CD8-positive, alpha-beta memory T cell (primary cell): ENCODE results near the gene ITIH1. TPM values are rescaled to one million over a fixed set of nuclear protein-coding genes. Genes with fewer than 3 reads are reported as not detected.
A peak's percentile ranks its signal among the peaks of the same experiment; 100 is the strongest.

ENCODE experiments used
- CTCF ChIA-PET: fragments of 350-600 bp; sonication (Branson Sonifier 250); formaldehyde crosslinking; loops from one replicate; lab custom pipeline; 2021; ENCODE audit warnings: antibody characterized with exemption; lab: Charles Lee
- POLR2A ChIA-PET: fragments of 350-600 bp; sonication (Branson Sonifier 250); formaldehyde crosslinking; loops from one replicate; lab custom pipeline; 2021; ENCODE audit warnings: antibody characterized with exemption; lab: Charles Lee
- DNase-seq, 5 donors: peaks; one replicate each; pipeline versions ENCODE4 v3.0.0 to v3.0.0-alpha.2; 2020 to 2022; ENCODE audit warnings: mixed read lengths in 1 of 5
- H3K27ac ChIP-seq: one replicate; pipeline ENCODE4 v1.7.0; 2013; ENCODE audit warnings: low read depth, mild to moderate bottlenecking, low read length, moderate library complexity
- H3K27me3 ChIP-seq: 2 replicates; pipeline ENCODE4 v1.7.0; 2013; ENCODE audit warnings: low read length, mild to moderate bottlenecking; ENCODE audit not compliant: insufficient read depth, poor library complexity, severe bottlenecking
- H3K36me3 ChIP-seq: 2 replicates; pipeline ENCODE4 v1.7.0; 2013; ENCODE audit warnings: mild to moderate bottlenecking, low read length, moderate library complexity; ENCODE audit not compliant: insufficient read depth
- H3K4me1 ChIP-seq: 2 replicates; pipeline ENCODE4 v1.7.0; 2013; ENCODE audit warnings: mild to moderate bottlenecking, low read length, moderate library complexity; ENCODE audit not compliant: insufficient read depth
- H3K4me3 ChIP-seq: 2 replicates; pipeline ENCODE4 v1.7.0; 2013; ENCODE audit warnings: mild to moderate bottlenecking, low read length
- H3K9me3 ChIP-seq: 2 replicates; pipeline ENCODE4 v1.7.0; 2013; ENCODE audit warnings: mild to moderate bottlenecking, low read length
- H3K27ac Mint-ChIP-seq, 8 donors: one replicate each; pipeline ENCODE4 v1.8.0; 2020 to 2021; ENCODE audit warnings: mixed read lengths in 8 of 8, mild to moderate bottlenecking in 6 of 8, inconsistent platforms in 3 of 8, moderate library complexity in 3 of 8
- H3K27me3 Mint-ChIP-seq, 2 donors: one replicate each; pipeline ENCODE4 v1.8.0; 2020 to 2021; ENCODE audit warnings: mixed read lengths in 2 of 2, mild to moderate bottlenecking in 1 of 2, moderate library complexity in 1 of 2
- H3K36me3 Mint-ChIP-seq, 3 donors: one replicate each; pipeline ENCODE4 v1.8.0; 2020 to 2021; ENCODE audit warnings: mixed read lengths in 3 of 3, inconsistent platforms in 1 of 3, mild to moderate bottlenecking in 1 of 3
- H3K4me1 Mint-ChIP-seq, 3 donors: one replicate each; pipeline ENCODE4 v1.8.0; 2020 to 2021; ENCODE audit warnings: mixed read lengths in 3 of 3, inconsistent platforms in 1 of 3, mild to moderate bottlenecking in 1 of 3
- H3K4me3 Mint-ChIP-seq, 7 donors: one replicate each; pipeline ENCODE4 v1.8.0; 2020 to 2021; ENCODE audit warnings: mixed read lengths in 7 of 7, mild to moderate bottlenecking in 6 of 7, moderate library complexity in 4 of 7, inconsistent platforms in 2 of 7
- H3K9me3 Mint-ChIP-seq, 5 donors: one replicate each; pipeline ENCODE4 v1.8.0; 2020 to 2022; ENCODE audit warnings: mixed read lengths in 5 of 5, mild to moderate bottlenecking in 3 of 5, moderate library complexity in 2 of 5, inconsistent platforms in 1 of 5
- polyA plus RNA-seq: library from polyadenylated mRNA; unstranded; fragments of 300-500 nt; fragmentation: Illumina TruSeq; gene quantifications from one replicate; pipeline ENCODE4 v1.2.3, GENCODE V29; 2021
- total RNA-seq, 2 experiments: library from RNA; stranded (reverse); gene quantifications; one replicate each; pipeline ENCODE4 v1.2.3, GENCODE V29; 2021

Gene ITIH1
- total and polyA plus RNA-seq, 3 experiments from 2014 or later, result not detected

GRCh38 chr3:52770496-52771333 lies 6.7 kb upstream of the ITIH1 start, which contains the start of gene NEK4:
Gene NEK4 (minus strand): TSS chr3:52770940. CDS start chr3:52770746, 194 bp downstream.
- Histone ChIP-seq H3K9me3 (no peaks in the 10 kb centered on the region), H3K27me3 (no peaks in the 10 kb centered on the region), H3K4me3 (peak within 1 kb of the TSS; percentile 94), H3K27ac (peak within 1 kb of the TSS; percentile 75), H3K4me1 (peaks cover 18% of the 10 kb centered on the region), H3K36me3 (peaks cover 7% of the 10 kb centered on the region)
- Mint-ChIP-seq H3K27ac (peak within 1 kb of the TSS; percentile 82 to 99 (median 95)), H3K27me3 (no peaks in the 10 kb centered on the region), H3K36me3 (peaks cover 0 to 26% (median 1%) of the 10 kb centered on the region in 3 donors), H3K9me3 (no peaks in the 10 kb centered on the region), H3K4me1 (peaks cover 18 to 22% (median 22%) of the 10 kb centered on the region in 3 donors), H3K4me3 (peak within 1 kb of the TSS; percentile 91 to 99 (median 97))
- ChIA-PET POLR2A (interaction anchor here (0.6 to 1.4 kb wide), 2 partner anchors 17 to 303 kb away, joined by 3 to 8 read pairs; no protein-coding TSS in a partner anchor), CTCF (interaction anchor here (1.0 to 1.3 kb wide), 2 partner anchors 27 to 67 kb away, joined by 3 to 6 read pairs; no protein-coding TSS in a partner anchor)
- DNase-seq, result peak; percentile 60 to 86 (median 72)

- POLR2A ChIA-PET, result interaction anchor here (0.6 to 1.4 kb wide), 2 partner anchors 16 to 303 kb away, joined by 3 to 8 read pairs; no protein-coding TSS in a partner anchor
These were observed 6.1 kb upstream of the ITIH1 start for GRCh38 chr3:52771334-52771681.

GRCh38 chr3:52771702-52772101 lies 5.7 kb upstream of the ITIH1 start:
- peak overlapping the region; percentile 3 to 99 (median 95) for H3K27ac Mint-ChIP-seq
- Histone ChIP-seq H3K4me1 (peaks cover 18% of the 10 kb centered on the region), H3K27ac (no peak overlapping the region), H3K4me3 (no peak overlapping the region), H3K9me3 (no peaks in the 10 kb centered on the region), H3K36me3 (no peaks in the 10 kb centered on the region), H3K27me3 (no peaks in the 10 kb centered on the region)
- no peaks in the 10 kb centered on the region for H3K9me3 Mint-ChIP-seq
- no peaks in the 10 kb centered on the region for H3K27me3 Mint-ChIP-seq
- peaks cover 18 to 22% (median 22%) of the 10 kb centered on the region in 3 donors for H3K4me1 Mint-ChIP-seq
- DNase-seq, result no peak
- ChIA-PET POLR2A (interaction anchor here (0.6 kb wide), 1 partner anchor 16 kb away, joined by 8 read pairs; no protein-coding TSS in a partner anchor), CTCF (interaction anchor here (0.6 to 1.3 kb wide), 3 partner anchors 26 to 72 kb away, joined by 3 to 6 read pairs (median 3); no protein-coding TSS in a partner anchor)
- peaks cover 0 to 18% (median 0%) of the 10 kb centered on the region in 3 donors for H3K36me3 Mint-ChIP-seq
- peak overlapping the region; percentile 91 to 99 (median 97) for H3K4me3 Mint-ChIP-seq

More at GRCh38 chr3:52771334-52771681, 6.1 kb upstream of the ITIH1 start:
- Histone ChIP-seq H3K4me3 (peak overlapping the region; percentile 94), H3K36me3 (peaks cover 1% of the 10 kb centered on the region), H3K27ac (peak overlapping the region; percentile 75), H3K27me3 (no peaks in the 10 kb centered on the region), H3K4me1 (peaks cover 18% of the 10 kb centered on the region), H3K9me3 (no peaks in the 10 kb centered on the region)
- H3K27me3 Mint-ChIP-seq, result no peaks in the 10 kb centered on the region
- H3K4me1 Mint-ChIP-seq, result peaks cover 18 to 22% (median 22%) of the 10 kb centered on the region in 3 donors
- peak overlapping the region; percentile 82 to 99 (median 95) for H3K27ac Mint-ChIP-seq
- H3K9me3 Mint-ChIP-seq, result no peaks in the 10 kb centered on the region
- CTCF ChIA-PET, result interaction anchor here (0.6 to 1.3 kb wide), 3 partner anchors 27 to 72 kb away, joined by 3 to 6 read pairs (median 3); no protein-coding TSS in a partner anchor
- no peak for DNase-seq
- peak overlapping the region; percentile 91 to 99 (median 97) for H3K4me3 Mint-ChIP-seq
- peaks cover 0 to 20% (median 0%) of the 10 kb centered on the region in 3 donors for H3K36me3 Mint-ChIP-seq

GRCh38 chr3:52773361-52774065 lies 3.9 kb upstream of the ITIH1 start:
- Histone ChIP-seq H3K4me1 (peaks cover 18% of the 10 kb centered on the region), H3K27me3 (no peaks in the 10 kb centered on the region), H3K4me3 (no peak overlapping the region), H3K36me3 (no peaks in the 10 kb centered on the region), H3K27ac (no peak overlapping the region), H3K9me3 (no peaks in the 10 kb centered on the region)
- Mint-ChIP-seq H3K9me3 (no peaks in the 10 kb centered on the region), H3K4me3 (no peak overlapping the region), H3K4me1 (peaks cover 18 to 22% (median 22%) of the 10 kb centered on the region in 3 donors), H3K27ac (no peak overlapping the region), H3K27me3 (no peaks in the 10 kb centered on the region), H3K36me3 (peaks cover 0 to 6% (median 0%) of the 10 kb centered on the region in 3 donors)
- ChIA-PET CTCF (no interaction called here), POLR2A (no interaction called here)
- peak in 1 of 5 donors; percentile 27 for DNase-seq

GRCh38 chr3:52774066-52774713 lies 3.2 kb upstream of the ITIH1 start:
- peaks cover 18% of the 10 kb centered on the region for H3K4me1 ChIP-seq
- H3K4me1 Mint-ChIP-seq, result peaks cover 17 to 21% (median 18%) of the 10 kb centered on the region in 3 donors
- POLR2A ChIA-PET, result no interaction called here
- H3K36me3 Mint-ChIP-seq, result peaks cover 0 to 6% (median 0%) of the 10 kb centered on the region in 3 donors
- no peak overlapping the region for H3K4me3 Mint-ChIP-seq
- H3K9me3 Mint-ChIP-seq, result no peaks in the 10 kb centered on the region
- no peaks in the 10 kb centered on the region for H3K36me3 ChIP-seq
- H3K9me3 ChIP-seq, result no peaks in the 10 kb centered on the region
- no peaks in the 10 kb centered on the region for H3K27me3 ChIP-seq
- CTCF ChIA-PET, result no interaction called here
- no peak overlapping the region for H3K4me3 ChIP-seq
- no peaks in the 10 kb centered on the region for H3K27me3 Mint-ChIP-seq
- H3K27ac ChIP-seq, result no peak overlapping the region
- peak in 1 of 5 donors; percentile 32 for DNase-seq
- peak overlapping the region in 1 of 8 donors; percentile 91 for H3K27ac Mint-ChIP-seq

GRCh38 chr3:52774901-52775864 lies 2.2 kb upstream of the ITIH1 start:
- POLR2A ChIA-PET, result no interaction called here
- peaks cover 7 to 11% (median 8%) of the 10 kb centered on the region in 3 donors for H3K4me1 Mint-ChIP-seq
- Histone ChIP-seq H3K36me3 (no peaks in the 10 kb centered on the region), H3K9me3 (no peaks in the 10 kb centered on the region), H3K4me3 (no peak overlapping the region), H3K27me3 (no peaks in the 10 kb centered on the region), H3K27ac (no peak overlapping the region), H3K4me1 (peaks cover 9% of the 10 kb centered on the region)
- CTCF ChIA-PET, result no interaction called here
- DNase-seq, result no peak
- peak overlapping the region in 1 of 7 donors; percentile 54 for H3K4me3 Mint-ChIP-seq
- H3K36me3 Mint-ChIP-seq, result peaks cover 0 to 6% (median 0%) of the 10 kb centered on the region in 3 donors
- peak overlapping the region in 1 of 8 donors; percentile 52 for H3K27ac Mint-ChIP-seq
- peaks cover 0 to 1% of the 10 kb centered on the region in 2 donors for H3K27me3 Mint-ChIP-seq
- no peaks in the 10 kb centered on the region for H3K9me3 Mint-ChIP-seq
